ENCODE measurements around the gene KRT1.

Gene KRT1

DNA sequence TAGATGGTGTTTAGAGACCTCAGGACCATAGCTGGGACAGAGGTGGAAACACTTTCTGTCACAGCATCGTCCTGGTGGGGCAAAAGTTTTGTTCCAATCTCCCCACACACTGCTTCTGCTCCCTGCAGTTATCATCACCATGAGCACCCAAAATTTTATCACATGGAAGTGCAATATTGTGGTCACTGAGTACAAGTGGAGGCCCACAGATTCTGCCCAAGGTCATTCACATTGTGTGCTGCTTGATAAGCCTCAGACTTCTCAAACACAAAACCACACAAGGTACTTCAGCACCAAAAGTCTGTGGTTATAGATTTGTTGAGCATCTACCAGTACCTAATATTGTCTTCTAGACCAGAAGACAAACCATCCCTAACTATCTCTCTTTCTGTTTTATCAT is 23.7 kb upstream of the KRT1 start:
- H3K4me3 ChIP-seq (replicated peaks; ENCODE audit: low read depth, low read length), result no peak overlapping the region
- H3K36me3 ChIP-seq (ENCODE audit: control insufficient read depth, insufficient read depth, low read length), result no peaks in the 10 kb centered on the region
- peaks cover 1% of the 10 kb centered on the region; the same call in 1 of the 2 replicates for H3K27me3 ChIP-seq (replicated peaks; ENCODE audit: control insufficient read depth, insufficient read depth, low read length)
- DNase-seq (ENCODE audit: extremely low read depth, insufficient read length), result no peak
- no peak for TF ChIP-seq CTCF (IDR thresholded peaks at IDR 0.05; ENCODE audit: insufficient read depth, low read length, poor library complexity, severe bottlenecking)

- no peaks in the 10 kb centered on the region for H3K36me3 ChIP-seq (ENCODE audit: control insufficient read depth, insufficient read depth, low read length)
- H3K4me3 ChIP-seq (replicated peaks; ENCODE audit: low read depth, low read length), result no peak within 1 kb of the TSS
- no peak for TF ChIP-seq CTCF (IDR thresholded peaks at IDR 0.05; ENCODE audit: insufficient read depth, low read length, poor library complexity, severe bottlenecking)
- peaks cover 1% of the 10 kb centered on the region; the same call in 1 of the 2 replicates for H3K27me3 ChIP-seq (replicated peaks; ENCODE audit: control insufficient read depth, insufficient read depth, low read length)
- DNase-seq (ENCODE audit: extremely low read depth, insufficient read length), result no peak
These were observed 23.2 kb upstream of the KRT1 start, which contains the start of gene KRT77 for GRCh38 chr12:52703424-52703823. Gene KRT77 (minus strand): TSS chr12:52703524. CDS start chr12:52703434, 90 bp downstream.

- no peak for TF ChIP-seq CTCF (IDR thresholded peaks at IDR 0.05; ENCODE audit: insufficient read depth, low read length, poor library complexity, severe bottlenecking)
These were observed 22.1 kb upstream of the KRT1 start for GRCh38 chr12:52702338-52702737.

GRCh38 chr12:52701281-52701680 is 21.1 kb upstream of the KRT1 start:
- H3K4me3 ChIP-seq (replicated peaks; ENCODE audit: low read depth, low read length), result no peak overlapping the region
- no peak for DNase-seq (ENCODE audit: extremely low read depth, insufficient read length)
- TF ChIP-seq CTCF (IDR thresholded peaks at IDR 0.05; ENCODE audit: insufficient read depth, low read length, poor library complexity, severe bottlenecking), result no peak
- H3K36me3 ChIP-seq (ENCODE audit: control insufficient read depth, insufficient read depth, low read length), result no peaks in the 10 kb centered on the region
- no peaks in the 10 kb centered on the region; the same call in 1 of the 2 replicates for H3K27me3 ChIP-seq (replicated peaks; ENCODE audit: control insufficient read depth, insufficient read depth, low read length)

More at GRCh38 chr12:52702338-52702737, 22.1 kb upstream of the KRT1 start:
- peaks cover 1% of the 10 kb centered on the region; the same call in 1 of the 2 replicates for H3K27me3 ChIP-seq (replicated peaks; ENCODE audit: control insufficient read depth, insufficient read depth, low read length)
- no peak overlapping the region for H3K4me3 ChIP-seq (replicated peaks; ENCODE audit: low read depth, low read length)
- no peaks in the 10 kb centered on the region for H3K36me3 ChIP-seq (ENCODE audit: control insufficient read depth, insufficient read depth, low read length)
- DNase-seq (ENCODE audit: extremely low read depth, insufficient read length), result no peak

DNA sequence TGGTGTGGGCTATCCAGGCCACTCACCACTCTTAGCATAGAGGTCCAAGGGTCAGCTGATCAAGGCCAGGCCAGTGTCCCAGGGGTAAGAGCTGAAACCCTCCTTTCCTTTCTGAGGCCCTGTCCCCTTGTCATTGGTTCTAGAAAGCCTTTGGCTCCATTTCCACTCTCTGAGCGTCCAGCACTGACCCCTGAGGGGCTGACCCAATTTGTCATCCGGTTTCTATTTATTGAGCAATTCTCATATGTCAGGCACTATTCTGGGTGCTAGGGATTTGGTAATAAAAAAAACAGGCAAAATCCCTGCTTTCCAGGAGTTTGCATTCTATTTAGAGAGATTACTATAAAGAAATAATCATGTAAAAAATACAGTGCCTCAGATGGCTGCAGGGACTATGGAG is 19.8 kb upstream of the KRT1 start:
- DNase-seq (ENCODE audit: extremely low read depth, insufficient read length), result no peak
- no peak overlapping the region for H3K4me3 ChIP-seq (replicated peaks; ENCODE audit: low read depth, low read length)
- no peaks in the 10 kb centered on the region; the same call in 1 of the 2 replicates for H3K27me3 ChIP-seq (replicated peaks; ENCODE audit: control insufficient read depth, insufficient read depth, low read length)
- TF ChIP-seq CTCF (IDR thresholded peaks at IDR 0.05; ENCODE audit: insufficient read depth, low read length, poor library complexity, severe bottlenecking), result no peak
- H3K36me3 ChIP-seq (ENCODE audit: control insufficient read depth, insufficient read depth, low read length), result no peaks in the 10 kb centered on the region

DNA sequence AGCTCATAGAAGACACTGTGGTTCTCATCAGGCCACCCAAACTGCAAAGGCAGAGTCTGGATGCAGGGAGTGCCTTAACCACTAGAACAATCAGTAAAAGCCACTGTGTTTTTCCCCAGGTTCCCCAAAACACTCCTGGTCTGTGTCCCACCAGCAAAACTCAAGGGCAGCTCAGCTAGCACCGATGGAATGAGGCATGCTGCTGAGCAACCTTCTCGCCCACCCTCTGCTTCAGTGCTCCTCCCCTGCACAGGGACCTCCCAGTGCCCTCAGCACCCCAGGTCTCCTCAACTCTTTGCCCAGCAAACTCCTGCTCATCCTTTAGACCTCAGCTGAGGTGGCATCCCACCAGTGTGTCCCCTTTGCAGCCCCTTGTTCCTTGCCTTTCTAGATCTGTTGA is 19.2 kb upstream of the KRT1 start:
- H3K27me3 ChIP-seq (replicated peaks; ENCODE audit: control insufficient read depth, insufficient read depth, low read length), result no peaks in the 10 kb centered on the region; the same call in 1 of the 2 replicates
- TF ChIP-seq CTCF (IDR thresholded peaks at IDR 0.05; ENCODE audit: insufficient read depth, low read length, poor library complexity, severe bottlenecking), result no peak
- H3K4me3 ChIP-seq (replicated peaks; ENCODE audit: low read depth, low read length), result no peak overlapping the region
- H3K36me3 ChIP-seq (ENCODE audit: control insufficient read depth, insufficient read depth, low read length), result no peaks in the 10 kb centered on the region
- DNase-seq (ENCODE audit: extremely low read depth, insufficient read length), result no peak
